PC-9 (cell line): ENCODE data around the gene WFDC1.

Experiments used
- EZH2 ChIP-seq: fragments of 200-600 bp; sonication (generic); IDR thresholded peaks from 2 replicates; pipeline ENCODE4 v1.8.0; 2017; ENCODE audit warnings: antibody characterized with exemption, low read depth
- TF ChIP-seq, protein P1 (sequence below): fragments of 200-600 bp; sonication (generic); conservative IDR thresholded peaks from 2 replicates; pipeline ENCODE4 v1.6.1; 2017; ENCODE audit warnings: mixed run types, antibody characterized with exemption, mild to moderate bottlenecking, moderate library complexity

DNA sequence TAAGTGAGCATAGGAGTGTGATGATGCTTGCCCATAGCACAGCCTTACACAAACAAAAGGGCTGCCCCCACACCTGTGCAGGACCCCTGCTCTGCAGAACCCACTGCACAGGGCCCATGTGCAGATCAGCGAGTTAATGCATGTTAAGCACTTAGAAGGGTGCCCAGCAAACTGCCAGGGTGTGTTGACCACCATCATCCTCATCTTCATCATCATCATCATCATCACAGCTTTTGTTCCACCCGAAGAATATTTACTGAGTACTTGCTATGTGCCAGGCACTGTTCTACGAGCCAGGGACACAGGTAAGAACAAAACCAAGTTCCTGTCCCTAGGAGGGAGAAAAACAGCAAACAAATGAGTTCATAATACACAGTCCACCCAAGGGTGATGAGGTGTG, 11.9 kb downstream of the WFDC1 start:
- TF ChIP-seq, protein P1, sequence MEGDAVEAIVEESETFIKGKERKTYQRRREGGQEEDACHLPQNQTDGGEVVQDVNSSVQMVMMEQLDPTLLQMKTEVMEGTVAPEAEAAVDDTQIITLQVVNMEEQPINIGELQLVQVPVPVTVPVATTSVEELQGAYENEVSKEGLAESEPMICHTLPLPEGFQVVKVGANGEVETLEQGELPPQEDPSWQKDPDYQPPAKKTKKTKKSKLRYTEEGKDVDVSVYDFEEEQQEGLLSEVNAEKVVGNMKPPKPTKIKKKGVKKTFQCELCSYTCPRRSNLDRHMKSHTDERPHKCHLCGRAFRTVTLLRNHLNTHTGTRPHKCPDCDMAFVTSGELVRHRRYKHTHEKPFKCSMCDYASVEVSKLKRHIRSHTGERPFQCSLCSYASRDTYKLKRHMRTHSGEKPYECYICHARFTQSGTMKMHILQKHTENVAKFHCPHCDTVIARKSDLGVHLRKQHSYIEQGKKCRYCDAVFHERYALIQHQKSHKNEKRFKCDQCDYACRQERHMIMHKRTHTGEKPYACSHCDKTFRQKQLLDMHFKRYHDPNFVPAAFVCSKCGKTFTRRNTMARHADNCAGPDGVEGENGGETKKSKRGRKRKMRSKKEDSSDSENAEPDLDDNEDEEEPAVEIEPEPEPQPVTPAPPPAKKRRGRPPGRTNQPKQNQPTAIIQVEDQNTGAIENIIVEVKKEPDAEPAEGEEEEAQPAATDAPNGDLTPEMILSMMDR, result no peak
- TF ChIP-seq EZH2, result no peak
